Transverse colon (tissue), 4 donors: ENCODE results near the gene MAFF. TPM values are rescaled to one million over a fixed set of nuclear protein-coding genes. Genes with fewer than 3 reads are reported as not detected.

Experiments used
- DNase-seq: peaks from one replicate; pipeline ENCODE4 v3.0.0-alpha.2; 2019
- H3K27ac ChIP-seq, 4 donors: fragments of 200-600 bp; sonication (generic); 2 replicates each; pipeline ENCODE4 v1.5.1; 2016 to 2018; ENCODE audit warnings: inconsistent platforms in 4 of 4
- H3K27me3 ChIP-seq: fragments of 200-600 bp; sonication (generic); 2 replicates; pipeline ENCODE4 v1.5.1; 2017; ENCODE audit warnings: inconsistent platforms
- H3K36me3 ChIP-seq, 4 donors: fragments of 200-600 bp; sonication (generic); 2 replicates each; pipeline ENCODE4 v1.5.1; 2017 to 2019; ENCODE audit warnings: inconsistent platforms in 4 of 4
- H3K4me1 ChIP-seq, 4 donors: fragments of 200-600 bp; sonication (generic); 2 replicates each; pipeline ENCODE4 v1.5.1; 2017 to 2020; ENCODE audit warnings: inconsistent platforms in 4 of 4
- H3K4me3 ChIP-seq, 4 donors: fragments of 200-600 bp; sonication (generic); 1 replicate in 1 of 4; 2 replicates in 3 of 4; pipeline versions ENCODE4 v1.5.1 to v1.6.1; 2017 to 2019; ENCODE audit warnings: inconsistent platforms in 4 of 4
- H3K9me3 ChIP-seq, 2 donors: fragments of 200-600 bp; sonication (generic); 2 replicates each; pipeline ENCODE4 v1.5.1; 2017 to 2019; ENCODE audit warnings: inconsistent platforms in 2 of 2
- CTCF ChIP-seq, 5 experiments: fragments of 200-600 bp in 3 of 5; fragments of 450-650 bp in 2 of 5; sonication (generic) in 3 of 5; IDR thresholded peaks; 1 replicate in 2 of 5; 2 replicates in 3 of 5; pipeline ENCODE4 v1.5.1; 2016 to 2017; ENCODE audit warnings: antibody characterized with exemption in 5 of 5, inconsistent platforms in 3 of 5, mild to moderate bottlenecking in 2 of 5, moderate library complexity in 1 of 5
- EP300 ChIP-seq: sonication (generic); formaldehyde crosslinking; IDR thresholded peaks from one replicate; pipeline ENCODE4 v1.6.1; 2017; ENCODE audit warnings: antibody characterized with exemption, low read depth
- POLR2A ChIP-seq: fragments of 450-650 bp; IDR thresholded peaks from one replicate; pipeline ENCODE4 v1.6.1; 2016; ENCODE audit warnings: antibody characterized with exemption, mild to moderate bottlenecking, moderate library complexity
- POLR2AphosphoS5 ChIP-seq, 3 donors: sonication (generic); formaldehyde crosslinking; IDR thresholded peaks; one replicate each; pipeline ENCODE4 v1.6.1; 2016; ENCODE audit warnings: antibody characterized with exemption in 3 of 3
- WGBS, 2 donors: methylation state at CpG; one replicate each; pipeline ENCODE4 v1.1.5; 2018; ENCODE audit warnings: low coverage in 1 of 2; 5-methylcytosine and 5-hydroxymethylcytosine counted together
- in situ Hi-C, 4 donors: fragments of 200-750 bp; cut with MboI; loops; one replicate each; pipeline versions ENCODE4 v1.15.0 to v1.15.1; 2017; ENCODE audit warnings: low sequenced_read_pairs in 3 of 4, low pct_ligation_motif_present in 1 of 4, low pct_unique_long_range_greater_than_20kb in 1 of 4
- intact Hi-C: fragments of 100-400 bp; cut with DNase I; formaldehyde crosslinking; loops from one replicate; pipeline ENCODE4 v1.15.1; 2023; ENCODE audit warnings: low total_unique reads
- total RNA-seq, 4 donors: library from RNA; depleted of rRNA; stranded (reverse); fragments of >200 nt; gene quantifications; one replicate each; pipeline ENCODE4 v1.1.0, GENCODE V29; 2016

MAFF gene
- total RNA-seq, 4 donors from 2014 or later: 3.8 to 30.3 (median 22.0) TPM

- peaks cover 0 to 34% (median 12%) of the 10 kb centered on the region in 4 donors for H3K4me1 ChIP-seq
- no peak for TF ChIP-seq EP300
- TF ChIP-seq POLR2AphosphoS5 (IDR thresholded peaks at IDR 0.05): no peak
- TF ChIP-seq POLR2A: no peak
- no peak for TF ChIP-seq CTCF (IDR thresholded peaks at IDR 0.05)
- intact Hi-C loops: no loop called here
- H3K27ac ChIP-seq: no peak overlapping the region
- no peaks in the 10 kb centered on the region for H3K36me3 ChIP-seq
- no peaks in the 10 kb centered on the region for H3K9me3 ChIP-seq
- 63 to 64% methylated on average over 9 to 10 of the region's 10 CpGs for WGBS, 2 donors
- no peaks in the 10 kb centered on the region for H3K27me3 ChIP-seq
- H3K4me3 ChIP-seq: no peak overlapping the region
- DNase-seq: no peak
- in situ Hi-C loops: no loop called here
These were observed 9.9 kb upstream of the MAFF start for GRCh38 chr22:38191731-38192474.

DNA sequence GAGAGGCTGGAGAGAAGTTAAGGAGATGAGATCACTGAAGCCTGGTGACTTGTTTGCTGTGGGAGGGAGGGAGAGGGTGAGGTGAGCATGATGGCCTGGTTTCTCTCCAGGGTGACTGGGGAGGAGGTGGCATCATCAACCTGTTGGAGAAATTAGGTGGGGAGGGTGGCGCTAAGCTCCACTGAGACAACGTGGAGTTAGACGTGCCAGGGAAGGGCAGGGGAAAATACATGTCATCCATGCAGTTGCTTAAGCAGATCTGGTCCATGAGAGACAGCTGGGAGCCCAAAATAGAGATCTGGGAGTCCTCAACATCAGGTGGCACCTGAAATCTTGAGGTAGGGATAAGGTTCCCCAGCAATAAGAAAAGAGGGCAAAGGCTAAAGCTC lies 9.3 kb upstream of the MAFF start:
- H3K36me3 ChIP-seq: no peaks in the 10 kb centered on the region
- DNase-seq: no peak
- no peak overlapping the region for H3K4me3 ChIP-seq
- in situ Hi-C loops: no loop called here
- 78 to 79% methylated on average over 3 of the region's 3 CpGs for WGBS, 2 donors
- H3K27ac ChIP-seq: no peak overlapping the region
- intact Hi-C loops: no loop called here
- H3K4me1 ChIP-seq: peaks cover 0 to 31% (median 11%) of the 10 kb centered on the region in 4 donors
- H3K9me3 ChIP-seq: no peaks in the 10 kb centered on the region
- TF ChIP-seq POLR2A: no peak
- TF ChIP-seq EP300: no peak
- TF ChIP-seq CTCF (IDR thresholded peaks at IDR 0.05): no peak
- TF ChIP-seq POLR2AphosphoS5 (IDR thresholded peaks at IDR 0.05): no peak
- no peaks in the 10 kb centered on the region for H3K27me3 ChIP-seq

- Histone ChIP-seq H3K27ac (no peak overlapping the region), H3K4me1 (peaks cover 0 to 25% (median 6%) of the 10 kb centered on the region in 4 donors), H3K9me3 (no peaks in the 10 kb centered on the region), H3K27me3 (no peaks in the 10 kb centered on the region), H3K36me3 (no peaks in the 10 kb centered on the region), H3K4me3 (no peak overlapping the region)
- intact Hi-C loops (no loop called here), in situ Hi-C loops (no loop called here)
- TF ChIP-seq POLR2A: no peak
- no peak for TF ChIP-seq CTCF (IDR thresholded peaks at IDR 0.05)
- no peak for TF ChIP-seq POLR2AphosphoS5 (IDR thresholded peaks at IDR 0.05)
- no peak for TF ChIP-seq EP300
- DNase-seq: no peak
- 69 to 71% methylated on average over 6 of the region's 6 CpGs for whole genome bisulfite sequencing, 2 donors
These were observed 8.2 kb upstream of the MAFF start for GRCh38 chr22:38193580-38193979.

- Histone ChIP-seq H3K27me3 (no peaks in the 10 kb centered on the region), H3K9me3 (no peaks in the 10 kb centered on the region), H3K4me3 (no peak overlapping the region), H3K27ac (no peak overlapping the region), H3K36me3 (no peaks in the 10 kb centered on the region), H3K4me1 (peaks cover 0 to 29% (median 8%) of the 10 kb centered on the region in 4 donors)
- TF ChIP-seq POLR2AphosphoS5 (IDR thresholded peaks at IDR 0.05) (no peak), POLR2A (no peak), CTCF (IDR thresholded peaks at IDR 0.05) (no peak), EP300 (no peak)
- in situ Hi-C loops: no loop called here
- 35 to 50% methylated on average over 6 to 19 of the region's 19 CpGs for WGBS, 2 donors
- DNase-seq: peak; percentile 62
- intact Hi-C loops: no loop called here
These were observed 4.9 kb upstream of the MAFF start for GRCh38 chr22:38196791-38197419.
